Keratinocyte (primary cell): Measurements from ENCODE around the gene TXK.

Experiments used
- CTCF ChIP-seq, 3 experiments: IDR thresholded peaks in 1 of 3; conservative IDR thresholded peaks in 1 of 3; optimal IDR thresholded peaks in 1 of 3; 2 replicates in 2 of 3; 3 replicates in 1 of 3; pipeline versions ENCODE3 to v1.5.1; 2011; ENCODE audit warnings: low read length in 3 of 3, mild to moderate bottlenecking in 3 of 3, moderate library complexity in 2 of 3, control low read depth in 1 of 3, inconsistent platforms in 1 of 3; ENCODE audit not compliant: insufficient read depth in 2 of 3; ENCODE audit errors: extremely low read depth in 1 of 3
- EZH2 ChIP-seq: IDR thresholded peaks from one replicate; pipeline ENCODE4 v1.6.1; 2012; ENCODE audit warnings: inconsistent platforms, mild to moderate bottlenecking, low read length, moderate library complexity

- no peak for TF ChIP-seq CTCF (optimal IDR thresholded peaks at IDR 0.05 in 1 of 3, IDR thresholded peaks at IDR 0.05 in 1 of 3, conservative IDR thresholded peaks at IDR 0.05 in 1 of 3; ENCODE audit: extremely low read depth in 1 of 3, insufficient read depth in 2 of 3, low read length in 3 of 3)
- no peak for TF ChIP-seq EZH2
Observed at GRCh38 chr4:48130100-48130499, 4.0 kb downstream of the TXK start.
